HG03064 (cell line): Measurements from ENCODE around the gene SP140L.
"Not testable (repeated sequence)": the region's sequence is repeated elsewhere in the genome, so short reads cannot be mapped to it uniquely, and the experiment has no call there.

Experiments used
- ATAC-seq: cut with Tn5 transposase; IDR thresholded peaks from one replicate; pipeline ENCODE4 v1.9.1; 2021; ENCODE audit warnings: low read depth; ENCODE audit not compliant: unreplicated experiment

The SP140L gene

DNA sequence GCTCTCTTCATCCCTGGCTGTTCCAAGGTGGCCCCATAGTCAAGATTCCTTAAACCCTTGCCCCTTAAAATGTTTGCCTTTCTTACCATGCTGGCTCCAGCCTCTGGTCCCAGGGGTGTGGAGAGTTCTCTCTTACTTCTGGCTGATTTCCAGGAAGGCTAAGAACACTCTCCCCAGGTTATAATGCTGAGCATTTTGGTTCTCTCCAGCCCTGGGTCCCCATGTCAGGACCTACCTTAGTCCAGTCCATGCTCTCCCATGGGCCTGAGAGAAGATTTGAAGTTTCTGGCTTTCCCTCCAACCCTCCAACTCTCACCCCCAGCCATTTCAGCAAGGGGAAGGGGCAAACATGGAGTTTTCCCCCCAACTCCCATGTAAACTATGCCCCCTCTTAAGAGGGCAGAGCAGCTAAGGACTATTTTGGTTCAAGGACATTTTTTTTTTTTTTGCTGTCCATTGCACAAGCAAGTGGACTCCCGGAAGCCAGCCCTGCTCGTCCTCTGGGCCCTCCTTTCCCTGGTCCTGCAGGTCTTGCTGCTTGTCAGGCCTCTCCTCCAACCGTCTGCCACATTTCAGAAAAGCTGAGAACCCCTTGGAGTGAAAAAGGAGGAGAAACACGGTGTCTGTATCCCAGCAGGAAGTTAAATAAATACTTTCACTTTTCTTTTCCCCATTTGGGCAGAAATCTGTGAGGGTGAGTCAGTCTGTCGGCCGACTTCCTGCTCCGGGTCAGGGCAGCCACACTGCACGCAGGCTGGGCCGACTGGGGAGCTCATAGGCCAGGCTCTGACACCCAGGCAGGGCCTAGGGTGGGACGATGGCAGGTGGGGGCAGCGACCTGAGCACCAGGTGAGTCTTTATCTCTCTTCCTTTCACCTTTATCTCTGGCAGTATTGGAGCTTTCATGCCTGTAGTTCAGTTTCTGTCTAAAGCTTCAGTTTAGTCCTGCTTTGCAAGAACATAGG is at the start of gene SP140L:
Gene SP140L, plus strand, starts transcription at position 741 of the 965 bp plus-strand sequence. Its CDS starts 77 bp downstream, at position 818.
- peak; percentile 79 for ATAC-seq

DNA sequence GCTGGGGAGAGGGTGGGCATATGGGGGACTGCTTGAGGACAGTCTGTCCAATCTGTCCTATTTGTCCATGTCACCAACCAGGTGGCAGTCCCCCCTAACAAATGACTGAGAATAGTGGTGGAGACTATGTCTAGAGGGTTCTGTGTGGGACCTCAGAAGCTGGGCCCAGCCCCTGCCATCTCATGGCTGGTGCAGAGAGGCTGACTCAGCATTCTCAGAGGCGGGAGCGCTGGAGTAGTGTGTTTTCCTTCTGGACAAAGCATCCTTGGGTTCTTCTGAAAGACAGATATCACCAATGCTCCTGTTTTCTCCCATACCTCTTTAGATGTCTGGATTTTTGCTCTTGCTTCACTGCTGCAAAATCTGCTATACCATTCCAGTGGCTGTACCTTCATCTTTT is 44.1 kb upstream of the SP140L start:
- ATAC-seq, result no peak

DNA sequence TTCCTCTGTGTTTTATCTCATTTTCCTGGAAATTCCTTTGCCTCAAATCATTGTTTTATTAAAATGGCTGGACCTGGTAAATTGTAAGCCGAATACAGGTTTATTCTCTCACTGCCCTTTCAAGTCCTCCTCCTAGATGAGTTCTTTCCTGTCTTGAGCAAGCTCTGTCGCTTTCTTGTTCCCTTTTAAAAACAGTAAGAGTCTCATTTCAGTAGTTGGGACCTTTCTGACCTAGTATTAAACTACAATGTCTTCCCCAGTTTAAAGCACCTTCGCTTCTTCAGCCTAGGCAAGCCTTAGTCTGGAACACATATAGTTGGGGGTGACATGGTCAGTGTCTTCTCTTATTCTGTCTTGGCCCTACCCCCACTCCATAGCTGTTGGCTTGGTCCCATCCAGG is 40.9 kb upstream of the SP140L start:
- ATAC-seq, result no peak

DNA sequence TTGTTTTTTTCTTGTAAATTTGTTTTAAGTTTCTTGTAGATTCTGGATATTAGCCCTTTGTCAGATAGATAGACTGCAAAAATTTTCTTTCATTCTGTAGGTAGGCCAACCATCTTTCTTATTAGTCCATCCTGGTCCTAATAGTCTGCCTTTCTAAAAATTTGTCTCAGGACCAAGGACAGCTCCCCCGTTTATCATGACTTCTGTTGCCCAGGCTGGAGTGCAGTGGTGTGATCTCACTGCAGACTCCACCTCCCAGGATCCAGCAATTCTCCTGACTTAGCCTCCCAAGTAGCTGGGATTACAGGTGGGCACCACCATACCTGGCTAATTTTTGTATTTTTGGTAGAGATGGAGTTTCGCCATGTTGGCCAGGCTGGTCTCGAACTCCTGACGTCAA is 37.7 kb upstream of the SP140L start:
- not testable (repeated sequence) for ATAC-seq

DNA sequence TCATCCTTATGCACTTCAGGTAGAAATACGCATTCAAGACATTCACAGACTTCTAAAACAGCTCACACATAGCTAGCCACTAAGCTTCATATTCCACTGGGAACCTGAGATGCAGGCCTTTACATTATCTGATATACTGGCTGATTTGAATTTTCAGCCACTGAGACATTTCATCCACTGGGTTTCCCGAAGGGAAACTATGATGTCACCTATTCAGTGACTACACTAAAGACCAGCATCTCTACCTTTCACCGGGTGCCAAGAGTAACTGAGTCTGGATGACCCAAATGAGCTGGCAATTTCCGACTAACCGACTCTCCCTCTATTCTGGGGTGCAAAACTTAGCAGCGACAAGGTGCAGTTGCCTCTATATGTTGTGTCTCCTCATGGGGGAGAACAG is 31.8 kb upstream of the SP140L start:
- ATAC-seq, result no peak

DNA sequence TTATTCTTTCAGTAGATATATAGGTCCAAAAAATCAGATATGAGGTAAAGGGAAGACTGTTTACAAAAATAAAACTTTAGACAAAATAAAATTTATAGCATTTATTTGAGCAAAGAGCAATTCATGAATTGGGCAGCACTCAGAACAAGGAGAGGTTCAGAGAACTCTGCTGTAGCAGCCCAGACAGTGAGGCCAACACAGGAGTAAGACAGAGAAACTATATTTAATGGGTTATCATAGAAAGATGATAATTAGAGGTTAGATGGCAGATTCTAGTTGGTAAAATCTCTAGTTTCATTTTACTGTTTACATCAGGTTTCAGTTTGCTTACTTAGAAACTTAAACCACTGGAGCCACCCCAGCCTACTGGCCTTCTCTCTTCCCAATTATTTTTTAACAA is 30.1 kb upstream of the SP140L start:
- ATAC-seq, result no peak

DNA sequence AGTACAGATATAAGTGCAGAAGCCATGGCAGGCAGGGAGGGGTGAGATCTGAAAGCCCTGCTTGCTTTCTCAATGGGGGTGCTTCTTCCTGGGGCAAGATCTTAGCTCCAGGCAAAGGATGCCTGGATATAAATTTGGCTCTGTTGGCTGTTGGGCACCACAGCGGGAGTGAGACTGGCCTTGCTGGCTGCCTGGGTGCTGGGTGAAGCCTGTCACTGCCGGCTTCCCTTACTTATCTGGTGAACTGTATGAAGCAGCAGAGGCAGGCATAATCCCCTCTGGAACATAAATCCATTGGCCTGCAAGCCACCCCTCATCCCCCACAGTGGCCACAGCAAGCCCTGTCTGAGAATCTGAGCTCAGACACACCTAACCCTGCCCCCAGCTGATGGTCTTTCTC is 27.4 kb upstream of the SP140L start:
- no peak for ATAC-seq

DNA sequence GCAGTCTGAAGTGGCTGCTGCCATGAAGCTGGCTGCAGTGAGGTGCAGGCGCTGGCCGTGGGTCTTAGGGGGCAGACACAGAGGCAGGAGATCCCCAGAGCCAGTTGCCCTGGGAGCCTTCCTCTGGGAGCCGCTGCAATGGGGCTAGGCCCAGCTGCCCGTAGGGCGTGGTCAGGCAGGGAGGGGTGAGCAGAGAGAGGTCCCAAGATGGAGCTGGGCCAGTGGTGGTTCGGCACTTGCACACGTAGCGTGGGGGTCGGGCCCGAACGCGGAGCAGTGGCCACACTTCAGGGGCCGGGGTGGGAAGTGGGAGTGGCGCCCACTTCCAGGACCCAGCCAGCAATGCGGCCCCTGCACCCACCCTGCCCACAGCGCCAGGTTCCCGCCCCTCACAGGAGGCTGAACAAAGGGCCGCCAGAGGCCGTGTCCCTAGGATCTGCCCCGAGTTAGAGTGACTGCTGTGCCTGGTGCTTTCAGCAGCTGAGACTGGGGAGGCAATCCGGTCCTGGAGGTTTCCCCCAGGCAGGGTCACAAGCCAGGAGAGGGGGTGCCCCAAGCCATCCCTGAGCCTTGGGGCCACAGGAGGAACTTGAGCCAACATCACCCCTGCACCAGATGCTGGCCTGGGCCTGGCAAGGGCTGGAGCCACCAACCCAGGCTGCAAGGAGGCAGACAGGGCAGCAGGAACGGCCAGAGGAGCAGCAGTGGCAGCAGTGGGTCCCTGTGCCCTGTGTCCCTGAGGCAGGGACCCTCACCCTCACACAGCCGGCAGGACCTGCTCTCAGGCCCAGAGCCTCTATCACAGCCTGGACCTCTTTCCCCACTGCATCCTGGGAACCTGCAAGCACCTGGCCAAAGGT is 21.3 kb upstream of the SP140L start:
- ATAC-seq, result no peak

DNA sequence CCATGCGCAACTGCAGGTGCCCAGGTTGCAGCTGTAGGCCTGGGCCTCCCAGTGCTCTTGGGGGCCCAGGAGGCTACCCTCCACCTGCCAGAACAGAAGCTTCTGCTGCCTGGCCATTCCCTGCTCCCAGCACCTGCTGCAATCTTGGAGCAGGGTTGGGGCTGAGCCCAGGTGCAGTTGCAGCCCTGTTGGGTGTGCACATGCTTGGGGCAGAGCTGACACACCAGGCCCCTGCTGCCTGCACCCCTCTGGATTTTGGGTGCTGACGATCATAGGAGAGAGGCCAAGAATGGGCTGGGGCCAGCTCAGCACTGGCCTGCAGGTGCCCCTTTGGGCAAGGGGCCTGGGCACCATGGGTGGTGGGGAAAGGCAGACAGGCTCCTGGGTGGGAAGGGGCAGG is 20.5 kb upstream of the SP140L start:
- no peak for ATAC-seq

DNA sequence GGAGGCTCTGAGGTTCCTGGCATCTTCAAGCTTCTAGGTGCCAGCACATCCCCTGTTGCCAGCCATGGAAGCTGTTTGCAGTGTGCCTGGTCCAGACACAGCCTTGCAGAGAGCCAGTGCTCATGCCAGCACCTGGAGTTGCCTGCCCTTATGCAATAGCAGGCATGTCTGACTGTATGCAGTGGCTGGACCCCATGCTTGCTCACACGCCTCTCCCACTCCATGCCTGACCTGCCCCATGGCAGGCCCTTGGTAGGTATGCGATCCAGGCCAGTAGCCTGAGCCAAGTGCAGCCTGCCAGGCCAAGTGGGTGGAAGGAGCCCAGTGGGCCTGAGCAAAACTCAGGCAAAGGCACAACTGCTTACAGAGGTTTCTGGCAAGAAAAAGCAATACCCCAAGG is 19.5 kb upstream of the SP140L start:
- no peak for ATAC-seq

DNA sequence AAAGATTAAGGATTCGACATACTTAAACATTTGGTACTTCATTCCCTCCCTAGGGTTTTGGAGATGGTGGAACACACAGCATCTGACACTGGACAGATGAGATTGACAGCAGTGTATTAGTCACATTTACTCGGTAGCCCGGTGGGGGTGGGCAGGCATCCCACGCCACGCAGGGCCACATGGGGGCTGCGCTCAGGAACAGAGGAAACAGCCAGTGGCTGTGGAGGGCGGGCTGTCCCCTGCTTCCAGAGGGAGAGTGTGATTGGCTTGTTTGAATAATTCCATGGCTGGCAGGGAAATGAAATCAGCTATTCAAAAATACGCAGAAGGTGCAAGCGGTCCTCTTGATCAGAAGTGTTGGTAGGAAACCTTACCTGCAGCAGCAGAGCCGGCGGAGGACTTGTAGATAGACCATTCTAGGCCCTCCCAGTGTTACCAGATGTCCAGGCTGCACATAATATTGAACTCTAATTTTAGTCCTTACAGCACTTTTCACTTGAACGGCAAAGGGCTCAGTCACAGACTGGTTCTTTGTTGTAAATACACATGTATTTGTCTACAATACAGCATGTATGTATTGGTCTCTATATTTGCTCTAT is 18.5 kb upstream of the SP140L start:
- no peak for ATAC-seq

DNA sequence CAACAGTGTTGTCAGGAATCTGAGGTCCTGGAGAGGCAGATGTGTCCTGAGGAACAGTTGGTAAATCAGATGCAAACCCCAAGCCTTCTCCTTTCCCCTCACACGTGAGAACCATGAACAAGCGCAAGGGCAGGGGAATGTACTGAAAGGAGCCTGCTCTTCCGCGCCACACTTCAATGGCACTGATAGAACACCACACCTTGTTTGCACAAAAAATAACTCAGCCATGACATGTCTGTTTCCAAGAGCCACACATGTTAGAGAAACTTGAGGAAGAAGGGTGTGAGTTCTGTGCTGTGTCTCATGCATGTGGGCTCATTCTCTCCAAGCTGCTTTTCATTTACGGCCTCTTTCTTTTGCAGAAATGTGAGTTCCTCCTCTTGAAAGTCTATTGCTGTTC is 16.2 kb upstream of the SP140L start:
- not testable (repeated sequence) for ATAC-seq

DNA sequence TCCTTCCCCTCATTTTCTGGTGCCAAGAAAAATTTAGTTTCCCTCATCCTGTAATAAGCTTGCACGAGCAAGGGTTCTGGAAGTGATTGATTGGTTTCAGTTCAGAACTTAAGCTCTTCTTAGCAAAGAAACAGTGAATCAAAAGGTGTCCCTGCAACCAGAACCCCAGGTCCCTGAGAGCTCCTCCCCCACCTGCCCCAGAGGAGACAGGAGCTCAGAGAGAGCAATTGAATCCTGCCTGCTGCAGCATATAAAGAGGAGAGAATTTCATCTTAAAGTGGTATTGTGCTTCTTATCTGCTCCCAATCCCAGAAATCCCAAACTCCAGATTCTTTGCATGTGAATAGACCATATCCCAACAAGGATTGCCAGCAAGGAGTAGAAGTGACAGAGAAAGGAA is 15.4 kb upstream of the SP140L start:
- not testable (repeated sequence) for ATAC-seq

DNA sequence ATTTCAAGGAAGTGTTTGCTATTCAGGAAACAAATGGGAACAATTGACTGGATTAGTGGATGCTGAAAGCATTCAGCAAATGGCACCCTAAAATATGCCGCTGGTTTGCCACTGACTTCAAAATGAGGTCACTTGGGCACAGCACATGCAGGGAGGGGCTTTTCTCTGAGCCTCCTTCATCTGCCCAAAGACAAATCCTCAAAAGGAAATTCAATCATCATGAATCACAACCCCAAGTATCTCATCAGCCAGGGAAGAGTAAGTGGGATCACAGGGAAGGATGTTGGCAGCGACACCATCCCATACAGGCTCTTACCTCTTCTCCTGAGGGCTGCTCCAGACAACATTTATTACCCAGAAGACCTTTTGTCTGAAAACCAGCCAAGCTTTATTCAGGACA is 14.4 kb upstream of the SP140L start:
- ATAC-seq, result no peak

DNA sequence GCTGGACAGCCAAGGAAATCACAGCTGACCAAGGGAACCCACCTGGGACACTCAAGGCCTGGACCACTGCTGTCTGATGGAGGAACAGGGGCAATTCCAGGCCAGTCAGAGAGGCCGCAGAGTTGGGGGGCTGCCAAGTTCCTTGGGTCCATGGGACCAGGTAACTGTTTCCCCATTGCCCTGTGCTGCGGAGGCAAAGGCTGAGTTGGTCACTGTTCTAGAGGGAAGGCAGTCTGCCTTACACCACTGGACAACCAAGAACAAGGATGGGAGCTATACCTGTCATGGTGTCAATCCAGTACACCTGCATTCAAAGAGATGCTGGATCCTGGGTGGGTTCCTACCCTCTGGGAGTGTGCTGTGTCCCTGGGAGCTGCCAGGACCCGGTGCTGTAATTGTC is 9.6 kb upstream of the SP140L start:
- no peak for ATAC-seq

DNA sequence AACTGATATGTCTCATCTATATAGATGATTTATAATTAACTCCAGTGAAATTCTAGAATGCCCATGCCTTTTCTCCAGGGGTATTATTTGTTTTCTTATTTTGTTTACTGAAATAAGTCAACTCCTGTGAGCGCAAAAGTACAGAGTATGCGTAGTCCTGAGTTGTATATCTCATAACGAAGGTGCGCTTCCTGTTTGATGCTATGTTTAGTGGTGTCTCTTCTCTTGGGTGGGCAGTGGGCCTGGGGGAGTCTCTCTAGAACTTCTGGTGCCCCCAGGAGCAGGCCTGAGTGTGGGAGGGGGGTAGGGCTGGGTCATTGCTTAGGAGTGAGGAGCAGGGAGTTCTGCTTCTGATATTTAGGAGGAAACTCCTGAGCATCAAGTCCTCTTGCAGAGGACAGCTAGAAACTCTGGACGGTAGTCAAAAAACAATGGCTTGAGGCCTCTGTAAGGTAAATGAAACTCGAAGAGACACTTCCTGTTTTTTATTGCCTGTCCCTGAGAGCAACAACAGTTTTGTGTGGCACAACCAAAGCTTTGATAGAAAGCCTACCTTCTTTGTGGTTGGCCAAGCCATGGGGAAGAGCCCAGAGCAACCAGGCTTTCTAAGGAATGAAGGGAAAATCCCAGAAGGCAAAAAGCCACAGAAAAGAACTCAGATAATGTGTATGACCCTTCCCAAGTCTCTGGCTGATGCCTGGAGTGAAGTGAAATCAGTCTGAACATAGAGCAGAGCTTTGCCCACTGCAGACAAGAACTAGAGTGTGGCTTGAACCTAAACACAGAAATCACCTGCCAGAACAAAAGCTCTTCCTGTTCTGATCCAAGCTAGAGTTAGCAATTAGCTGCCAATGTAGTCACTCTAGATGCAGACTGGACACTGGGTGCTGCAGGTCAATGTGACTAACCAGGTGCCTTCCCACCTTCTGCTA is 8.5 kb upstream of the SP140L start:
- peak; percentile 63 for ATAC-seq

DNA sequence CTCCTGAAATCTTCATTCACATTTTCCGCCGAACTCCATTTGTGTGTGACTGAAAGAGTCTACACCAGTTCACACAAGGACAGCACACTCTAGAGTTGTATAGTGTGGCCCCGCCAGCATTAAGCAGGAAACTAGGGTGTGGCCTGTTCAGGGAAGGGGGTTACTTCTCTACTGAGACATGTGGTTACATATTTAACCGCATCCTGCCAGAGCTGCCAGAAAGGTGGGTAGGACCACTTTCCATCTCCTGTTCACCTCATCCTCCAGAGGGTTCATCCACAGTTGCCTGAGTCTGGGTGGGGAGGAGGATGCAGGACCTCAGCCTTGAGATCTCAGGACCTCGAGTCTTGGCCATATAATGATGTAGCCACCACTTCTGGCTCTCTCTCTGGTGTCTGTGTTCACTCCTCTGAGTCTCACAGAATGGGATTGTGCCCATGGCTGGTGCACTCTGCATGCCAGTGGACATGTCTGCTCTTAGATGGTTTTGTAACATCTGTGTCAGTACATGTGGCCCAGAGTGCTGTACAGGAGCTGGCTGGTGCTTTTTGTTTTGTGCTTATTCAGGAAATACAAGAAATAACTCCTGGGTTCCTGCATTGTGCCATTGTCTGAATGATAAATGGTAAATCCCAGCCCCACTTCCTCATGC is 7.7 kb upstream of the SP140L start:
- peak; percentile 84 for ATAC-seq

DNA sequence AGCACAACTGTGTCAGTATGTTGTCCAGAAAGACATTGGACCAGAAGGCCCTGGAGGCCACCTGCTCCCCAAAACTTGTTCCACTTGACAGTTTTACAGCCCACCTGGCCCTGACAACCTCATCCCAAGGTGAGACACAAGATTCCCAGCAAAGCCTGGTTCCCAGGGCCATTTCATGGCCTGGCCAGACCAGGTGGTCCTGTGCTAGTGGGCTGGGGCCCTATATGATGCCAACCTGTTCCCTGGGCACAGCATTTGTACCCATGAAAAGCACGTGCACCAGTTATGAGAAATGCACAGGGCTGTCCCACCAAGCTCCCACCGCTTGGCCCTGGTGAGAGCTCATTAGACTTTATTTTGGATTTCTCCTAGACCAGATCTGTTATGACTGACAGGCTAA is 6.0 kb upstream of the SP140L start:
- no peak for ATAC-seq

DNA sequence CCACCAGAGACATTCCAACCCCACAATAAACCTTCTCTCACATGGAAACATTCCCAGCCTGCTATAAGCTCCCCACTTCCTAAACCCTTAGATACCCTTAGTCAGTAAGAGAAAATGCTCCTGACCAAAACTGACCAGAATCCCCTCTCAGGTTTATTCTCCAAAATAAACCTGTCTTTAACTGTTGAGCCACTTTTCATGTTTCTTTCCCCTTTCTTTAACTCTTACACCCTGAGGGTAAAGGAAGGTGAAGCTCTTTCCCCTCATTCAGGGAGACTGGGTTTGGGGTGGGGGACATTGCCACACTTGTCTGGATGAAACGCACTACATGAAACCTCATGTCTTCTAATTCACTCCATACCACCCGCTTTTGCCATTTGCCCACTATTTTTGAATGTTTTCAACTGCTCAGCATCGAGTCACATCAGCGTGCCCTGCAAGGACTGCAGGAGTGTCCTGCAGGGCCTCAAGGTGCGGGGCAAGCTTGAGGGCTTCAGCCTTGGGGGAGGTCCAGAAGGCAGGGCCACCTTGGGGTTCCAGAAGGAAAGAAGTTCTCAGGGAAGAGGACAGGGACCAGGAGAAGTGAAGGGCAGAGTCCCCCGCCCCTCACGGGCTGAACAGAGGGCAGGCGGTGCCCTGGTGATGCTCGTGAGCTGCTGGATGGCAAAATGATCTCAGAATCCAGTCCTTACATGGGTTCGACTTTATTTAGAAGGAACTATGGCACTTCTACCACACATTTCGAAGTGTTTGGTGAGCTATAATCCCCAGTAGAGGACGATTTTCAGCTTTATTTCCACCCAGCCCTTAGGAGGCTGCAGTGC is 4.2 kb upstream of the SP140L start:
- no peak for ATAC-seq
